WTC11 (cell line): Measurements from ENCODE around the gene RAPGEF5.

Experiments used
- CREB1 ChIP-seq: sonication (generic); formaldehyde crosslinking; IDR thresholded peaks from 2 replicates; pipeline ENCODE4 v1.8.0; 2023; ENCODE audit warnings: mild to moderate bottlenecking, missing genetic modification reagents
- CREM ChIP-seq: sonication (generic); formaldehyde crosslinking; IDR thresholded peaks from 2 replicates; pipeline ENCODE4 v1.8.1; 2022; ENCODE audit warnings: mild to moderate bottlenecking, missing genetic modification reagents, moderate library complexity
- ETV6 ChIP-seq: sonication (generic); formaldehyde crosslinking; IDR thresholded peaks from 2 replicates; pipeline ENCODE4 v1.8.1; 2022; ENCODE audit warnings: mild to moderate bottlenecking, missing genetic modification reagents
- IRF2 ChIP-seq: sonication (generic); formaldehyde crosslinking; IDR thresholded peaks from 2 replicates; pipeline ENCODE4 v1.8.0; 2022; ENCODE audit warnings: low read depth, missing genetic modification reagents, borderline replicate concordance
- JUN ChIP-seq: sonication (generic); formaldehyde crosslinking; IDR thresholded peaks from 2 replicates; pipeline ENCODE4 v1.8.0; 2023; ENCODE audit warnings: mild to moderate bottlenecking, missing genetic modification reagents
- MXD4 ChIP-seq: fragments of 250-450 bp; sonication (Bioruptor Pico); IDR thresholded peaks from 2 replicates; pipeline ENCODE4 v1.8.0; 2021; ENCODE audit warnings: mild to moderate bottlenecking, moderate library complexity, borderline replicate concordance
- TP53 ChIP-seq: sonication (generic); formaldehyde crosslinking; IDR thresholded peaks from 2 replicates; pipeline ENCODE4 v1.8.1; 2023; ENCODE audit warnings: mild to moderate bottlenecking, missing genetic modification reagents
- ZNF138 ChIP-seq: sonication (generic); formaldehyde crosslinking; conservative IDR thresholded peaks from 2 replicates; pipeline ENCODE4 v1.8.1; 2022; ENCODE audit warnings: mild to moderate bottlenecking, moderate library complexity, missing genetic modification reagents
- TF ChIP-seq, protein P1 (sequence below): fragments of 200-600 bp; IDR thresholded peaks from 2 replicates; pipeline ENCODE4 v1.8.0; 2022; ENCODE audit warnings: antibody characterized with exemption
- TF ChIP-seq, protein P2 (sequence below): sonication (generic); formaldehyde crosslinking; IDR thresholded peaks from 2 replicates; pipeline ENCODE4 v1.8.1; 2022; ENCODE audit warnings: low read depth, mild to moderate bottlenecking, moderate library complexity, missing genetic modification reagents, borderline replicate concordance
- TF ChIP-seq, protein P3 (sequence below): sonication (generic); formaldehyde crosslinking; IDR thresholded peaks from 2 replicates; pipeline ENCODE4 v1.8.0; 2022; ENCODE audit warnings: mild to moderate bottlenecking, missing genetic modification reagents
- TF ChIP-seq, protein P4 (sequence below): sonication (generic); formaldehyde crosslinking; IDR thresholded peaks from 2 replicates; pipeline ENCODE4 v1.8.1; 2023; ENCODE audit warnings: mild to moderate bottlenecking, missing genetic modification reagents
- TF ChIP-seq, protein P5 (sequence below): sonication (generic); formaldehyde crosslinking; conservative IDR thresholded peaks from 2 replicates; pipeline ENCODE4 v1.8.1; 2023; ENCODE audit warnings: mild to moderate bottlenecking, low read depth, missing genetic modification reagents, moderate library complexity
- TF ChIP-seq, protein P6 (sequence below): sonication (generic); formaldehyde crosslinking; IDR thresholded peaks from 2 replicates; pipeline ENCODE4 v1.8.1; 2022; ENCODE audit warnings: mild to moderate bottlenecking, missing genetic modification reagents, moderate library complexity, borderline replicate concordance

DNA sequence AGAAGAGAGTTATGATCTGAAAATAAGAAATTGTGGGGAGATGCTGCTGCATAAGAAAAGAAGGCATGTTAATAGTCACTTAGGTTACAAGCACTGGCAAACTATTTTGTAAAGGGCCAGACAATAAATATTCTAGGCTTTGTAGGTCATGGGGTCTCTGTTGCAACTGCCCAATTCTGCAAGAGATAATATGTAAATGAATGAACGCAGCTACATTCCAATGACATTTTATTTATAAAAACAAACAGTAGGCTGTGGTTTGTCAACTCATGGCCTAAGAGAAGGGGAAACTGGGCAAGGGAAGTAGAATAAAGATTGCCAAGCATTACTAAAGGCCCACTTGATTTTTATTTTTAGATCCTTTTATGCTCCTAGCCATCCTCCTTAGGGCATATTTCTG, 133.1 kb downstream of the RAPGEF5 start:
- TF ChIP-seq, protein P1, sequence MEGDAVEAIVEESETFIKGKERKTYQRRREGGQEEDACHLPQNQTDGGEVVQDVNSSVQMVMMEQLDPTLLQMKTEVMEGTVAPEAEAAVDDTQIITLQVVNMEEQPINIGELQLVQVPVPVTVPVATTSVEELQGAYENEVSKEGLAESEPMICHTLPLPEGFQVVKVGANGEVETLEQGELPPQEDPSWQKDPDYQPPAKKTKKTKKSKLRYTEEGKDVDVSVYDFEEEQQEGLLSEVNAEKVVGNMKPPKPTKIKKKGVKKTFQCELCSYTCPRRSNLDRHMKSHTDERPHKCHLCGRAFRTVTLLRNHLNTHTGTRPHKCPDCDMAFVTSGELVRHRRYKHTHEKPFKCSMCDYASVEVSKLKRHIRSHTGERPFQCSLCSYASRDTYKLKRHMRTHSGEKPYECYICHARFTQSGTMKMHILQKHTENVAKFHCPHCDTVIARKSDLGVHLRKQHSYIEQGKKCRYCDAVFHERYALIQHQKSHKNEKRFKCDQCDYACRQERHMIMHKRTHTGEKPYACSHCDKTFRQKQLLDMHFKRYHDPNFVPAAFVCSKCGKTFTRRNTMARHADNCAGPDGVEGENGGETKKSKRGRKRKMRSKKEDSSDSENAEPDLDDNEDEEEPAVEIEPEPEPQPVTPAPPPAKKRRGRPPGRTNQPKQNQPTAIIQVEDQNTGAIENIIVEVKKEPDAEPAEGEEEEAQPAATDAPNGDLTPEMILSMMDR, result no peak
- TF ChIP-seq, protein P2, sequence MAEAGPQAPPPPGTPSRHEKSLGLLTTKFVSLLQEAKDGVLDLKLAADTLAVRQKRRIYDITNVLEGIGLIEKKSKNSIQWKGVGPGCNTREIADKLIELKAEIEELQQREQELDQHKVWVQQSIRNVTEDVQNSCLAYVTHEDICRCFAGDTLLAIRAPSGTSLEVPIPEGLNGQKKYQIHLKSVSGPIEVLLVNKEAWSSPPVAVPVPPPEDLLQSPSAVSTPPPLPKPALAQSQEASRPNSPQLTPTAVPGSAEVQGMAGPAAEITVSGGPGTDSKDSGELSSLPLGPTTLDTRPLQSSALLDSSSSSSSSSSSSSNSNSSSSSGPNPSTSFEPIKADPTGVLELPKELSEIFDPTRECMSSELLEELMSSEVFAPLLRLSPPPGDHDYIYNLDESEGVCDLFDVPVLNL (CRISPR knock-in tag), result no peak
- TF ChIP-seq MXD4, result no peak
- TF ChIP-seq TP53 (CRISPR knock-in tag), result no peak
- no peak for TF ChIP-seq CREB1 (CRISPR knock-in tag)
- TF ChIP-seq ETV6 (CRISPR knock-in tag), result no peak
- no peak for TF ChIP-seq JUN
- TF ChIP-seq, protein P3, sequence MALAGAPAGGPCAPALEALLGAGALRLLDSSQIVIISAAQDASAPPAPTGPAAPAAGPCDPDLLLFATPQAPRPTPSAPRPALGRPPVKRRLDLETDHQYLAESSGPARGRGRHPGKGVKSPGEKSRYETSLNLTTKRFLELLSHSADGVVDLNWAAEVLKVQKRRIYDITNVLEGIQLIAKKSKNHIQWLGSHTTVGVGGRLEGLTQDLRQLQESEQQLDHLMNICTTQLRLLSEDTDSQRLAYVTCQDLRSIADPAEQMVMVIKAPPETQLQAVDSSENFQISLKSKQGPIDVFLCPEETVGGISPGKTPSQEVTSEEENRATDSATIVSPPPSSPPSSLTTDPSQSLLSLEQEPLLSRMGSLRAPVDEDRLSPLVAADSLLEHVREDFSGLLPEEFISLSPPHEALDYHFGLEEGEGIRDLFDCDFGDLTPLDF (CRISPR knock-in tag), result no peak
- TF ChIP-seq CREM (CRISPR knock-in tag), result no peak
- TF ChIP-seq, protein P4, sequence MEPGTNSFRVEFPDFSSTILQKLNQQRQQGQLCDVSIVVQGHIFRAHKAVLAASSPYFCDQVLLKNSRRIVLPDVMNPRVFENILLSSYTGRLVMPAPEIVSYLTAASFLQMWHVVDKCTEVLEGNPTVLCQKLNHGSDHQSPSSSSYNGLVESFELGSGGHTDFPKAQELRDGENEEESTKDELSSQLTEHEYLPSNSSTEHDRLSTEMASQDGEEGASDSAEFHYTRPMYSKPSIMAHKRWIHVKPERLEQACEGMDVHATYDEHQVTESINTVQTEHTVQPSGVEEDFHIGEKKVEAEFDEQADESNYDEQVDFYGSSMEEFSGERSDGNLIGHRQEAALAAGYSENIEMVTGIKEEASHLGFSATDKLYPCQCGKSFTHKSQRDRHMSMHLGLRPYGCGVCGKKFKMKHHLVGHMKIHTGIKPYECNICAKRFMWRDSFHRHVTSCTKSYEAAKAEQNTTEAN (CRISPR knock-in tag), result no peak
- TF ChIP-seq, protein P5, sequence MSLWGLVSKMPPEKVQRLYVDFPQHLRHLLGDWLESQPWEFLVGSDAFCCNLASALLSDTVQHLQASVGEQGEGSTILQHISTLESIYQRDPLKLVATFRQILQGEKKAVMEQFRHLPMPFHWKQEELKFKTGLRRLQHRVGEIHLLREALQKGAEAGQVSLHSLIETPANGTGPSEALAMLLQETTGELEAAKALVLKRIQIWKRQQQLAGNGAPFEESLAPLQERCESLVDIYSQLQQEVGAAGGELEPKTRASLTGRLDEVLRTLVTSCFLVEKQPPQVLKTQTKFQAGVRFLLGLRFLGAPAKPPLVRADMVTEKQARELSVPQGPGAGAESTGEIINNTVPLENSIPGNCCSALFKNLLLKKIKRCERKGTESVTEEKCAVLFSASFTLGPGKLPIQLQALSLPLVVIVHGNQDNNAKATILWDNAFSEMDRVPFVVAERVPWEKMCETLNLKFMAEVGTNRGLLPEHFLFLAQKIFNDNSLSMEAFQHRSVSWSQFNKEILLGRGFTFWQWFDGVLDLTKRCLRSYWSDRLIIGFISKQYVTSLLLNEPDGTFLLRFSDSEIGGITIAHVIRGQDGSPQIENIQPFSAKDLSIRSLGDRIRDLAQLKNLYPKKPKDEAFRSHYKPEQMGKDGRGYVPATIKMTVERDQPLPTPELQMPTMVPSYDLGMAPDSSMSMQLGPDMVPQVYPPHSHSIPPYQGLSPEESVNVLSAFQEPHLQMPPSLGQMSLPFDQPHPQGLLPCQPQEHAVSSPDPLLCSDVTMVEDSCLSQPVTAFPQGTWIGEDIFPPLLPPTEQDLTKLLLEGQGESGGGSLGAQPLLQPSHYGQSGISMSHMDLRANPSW (CRISPR knock-in tag), result no peak
- TF ChIP-seq IRF2, result no peak
- TF ChIP-seq, protein P6, sequence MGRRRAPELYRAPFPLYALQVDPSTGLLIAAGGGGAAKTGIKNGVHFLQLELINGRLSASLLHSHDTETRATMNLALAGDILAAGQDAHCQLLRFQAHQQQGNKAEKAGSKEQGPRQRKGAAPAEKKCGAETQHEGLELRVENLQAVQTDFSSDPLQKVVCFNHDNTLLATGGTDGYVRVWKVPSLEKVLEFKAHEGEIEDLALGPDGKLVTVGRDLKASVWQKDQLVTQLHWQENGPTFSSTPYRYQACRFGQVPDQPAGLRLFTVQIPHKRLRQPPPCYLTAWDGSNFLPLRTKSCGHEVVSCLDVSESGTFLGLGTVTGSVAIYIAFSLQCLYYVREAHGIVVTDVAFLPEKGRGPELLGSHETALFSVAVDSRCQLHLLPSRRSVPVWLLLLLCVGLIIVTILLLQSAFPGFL (CRISPR knock-in tag), result no peak
- no peak for TF ChIP-seq ZNF138 (CRISPR knock-in tag)
